Skeletal muscle tissue (tissue), 4 donors: ENCODE data around the gene PDE4B. TPM values are rescaled to one million over a fixed set of nuclear protein-coding genes. Genes with fewer than 3 reads are reported as not detected.

Experiments used
- H3K27ac ChIP-seq: one replicate; pipeline ENCODE4 v1.7.0; 2013; ENCODE audit warnings: mild to moderate bottlenecking, low read depth, low read length, inconsistent platforms
- H3K27me3 ChIP-seq, 3 donors: one replicate each; pipeline ENCODE4 v1.7.0; 2013; ENCODE audit warnings: low read length in 3 of 3; ENCODE audit not compliant: control insufficient read depth in 3 of 3, insufficient read depth in 3 of 3
- H3K36me3 ChIP-seq, 3 donors: one replicate each; pipeline ENCODE4 v1.7.0; 2013; ENCODE audit warnings: low read length in 3 of 3; ENCODE audit not compliant: control insufficient read depth in 3 of 3, insufficient read depth in 3 of 3
- H3K4me1 ChIP-seq, 3 donors: one replicate each; pipeline ENCODE4 v1.7.0; 2013; ENCODE audit warnings: low read length in 3 of 3, mild to moderate bottlenecking in 3 of 3; ENCODE audit not compliant: control insufficient read depth in 3 of 3, insufficient read depth in 3 of 3
- H3K4me3 ChIP-seq, 3 donors: one replicate each; pipeline ENCODE4 v1.7.0; 2013; ENCODE audit warnings: low read length in 3 of 3
- H3K9ac ChIP-seq, 3 donors: one replicate each; pipeline ENCODE4 v1.7.0; 2013; ENCODE audit warnings: low read length in 3 of 3, mild to moderate bottlenecking in 3 of 3, moderate library complexity in 2 of 3, low read depth in 1 of 3
- H3K9me3 ChIP-seq, 3 donors: one replicate each; pipeline ENCODE4 v1.7.0; 2013; ENCODE audit warnings: low read length in 3 of 3; ENCODE audit not compliant: control insufficient read depth in 3 of 3
- total RNA-seq: library from RNA; depleted of rRNA; stranded (reverse); fragments of >200 nt; gene quantifications from one replicate; pipeline ENCODE4 v1.2.3, GENCODE V29; 2014
- donor health status: Osteomylitis.

PDE4B gene
- total RNA-seq, 1 donor from 2014 or later, result 26.6 TPM

GRCh38 chr1:66296951-66297350 lies 504.3 kb downstream of the PDE4B start:
- H3K27ac ChIP-seq, result no peak overlapping the region
- H3K4me1 ChIP-seq, result peaks cover 9 to 21% (median 19%) of the 10 kb centered on the region in 3 donors
- no peaks in the 10 kb centered on the region for H3K27me3 ChIP-seq
- no peaks in the 10 kb centered on the region for H3K9me3 ChIP-seq
- H3K9ac ChIP-seq, result no peak overlapping the region
- no peak overlapping the region for H3K4me3 ChIP-seq
- H3K36me3 ChIP-seq, result no peaks in the 10 kb centered on the region

GRCh38 chr1:66298464-66298863 lies 505.8 kb downstream of the PDE4B start:
- Histone ChIP-seq H3K4me1 (peaks cover 16 to 33% (median 20%) of the 10 kb centered on the region in 3 donors), H3K9me3 (no peaks in the 10 kb centered on the region), H3K27me3 (no peaks in the 10 kb centered on the region), H3K9ac (no peak overlapping the region), H3K36me3 (no peaks in the 10 kb centered on the region), H3K4me3 (no peak overlapping the region), H3K27ac (no peak overlapping the region)

GRCh38 chr1:66300280-66300971 lies 507.7 kb downstream of the PDE4B start:
- no peaks in the 10 kb centered on the region for H3K9me3 ChIP-seq
- no peaks in the 10 kb centered on the region for H3K27me3 ChIP-seq
- no peaks in the 10 kb centered on the region for H3K36me3 ChIP-seq
- H3K4me1 ChIP-seq, result peaks cover 16 to 42% (median 20%) of the 10 kb centered on the region in 3 donors
- peak overlapping the region; percentile 16 to 63 (median 45) for H3K4me3 ChIP-seq
- H3K27ac ChIP-seq, result peak overlapping the region; percentile 87
- H3K9ac ChIP-seq, result peak overlapping the region; percentile 64 to 66 (median 65)

GRCh38 chr1:66300972-66301451 lies 508.3 kb downstream of the PDE4B start:
- Histone ChIP-seq H3K36me3 (no peaks in the 10 kb centered on the region), H3K9ac (peak overlapping the region; percentile 64 to 66 (median 65)), H3K4me1 (peaks cover 16 to 39% (median 20%) of the 10 kb centered on the region in 3 donors), H3K9me3 (no peaks in the 10 kb centered on the region), H3K4me3 (peak overlapping the region; percentile 45 to 63 (median 52)), H3K27me3 (no peaks in the 10 kb centered on the region), H3K27ac (peak overlapping the region; percentile 87)

- Histone ChIP-seq H3K36me3 (no peaks in the 10 kb centered on the region), H3K27me3 (no peaks in the 10 kb centered on the region), H3K4me3 (peak overlapping the region in 1 of 3 donors; percentile 45), H3K27ac (peak overlapping the region; percentile 87), H3K9me3 (no peaks in the 10 kb centered on the region), H3K4me1 (peaks cover 16 to 36% (median 20%) of the 10 kb centered on the region in 3 donors), H3K9ac (no peak overlapping the region)
These were observed 509.6 kb downstream of the PDE4B start for GRCh38 chr1:66302184-66302742.

- Histone ChIP-seq H3K9me3 (no peaks in the 10 kb centered on the region), H3K4me1 (peaks cover 16 to 36% (median 20%) of the 10 kb centered on the region in 3 donors), H3K27me3 (no peaks in the 10 kb centered on the region), H3K9ac (no peak overlapping the region), H3K4me3 (no peak overlapping the region), H3K36me3 (no peaks in the 10 kb centered on the region), H3K27ac (peak overlapping the region; percentile 87)
These were observed 510.1 kb downstream of the PDE4B start for GRCh38 chr1:66302815-66303214.

GRCh38 chr1:66303646-66304045 lies 511.0 kb downstream of the PDE4B start:
- no peak overlapping the region for H3K9ac ChIP-seq
- H3K4me1 ChIP-seq, result peaks cover 16 to 40% (median 20%) of the 10 kb centered on the region in 3 donors
- no peaks in the 10 kb centered on the region for H3K36me3 ChIP-seq
- no peaks in the 10 kb centered on the region for H3K9me3 ChIP-seq
- H3K27ac ChIP-seq, result peak overlapping the region; percentile 87
- peak overlapping the region in 1 of 3 donors; percentile 29 for H3K4me3 ChIP-seq
- H3K27me3 ChIP-seq, result no peaks in the 10 kb centered on the region

- Histone ChIP-seq H3K36me3 (no peaks in the 10 kb centered on the region), H3K4me3 (no peak overlapping the region), H3K4me1 (peaks cover 16 to 42% (median 20%) of the 10 kb centered on the region in 3 donors), H3K27me3 (no peaks in the 10 kb centered on the region), H3K9me3 (no peaks in the 10 kb centered on the region), H3K9ac (no peak overlapping the region), H3K27ac (peak overlapping the region; percentile 87)
These were observed 511.4 kb downstream of the PDE4B start for GRCh38 chr1:66304128-66304527.

GRCh38 chr1:66305927-66306326 lies 513.2 kb downstream of the PDE4B start:
- H3K36me3 ChIP-seq, result no peaks in the 10 kb centered on the region
- no peak overlapping the region for H3K27ac ChIP-seq
- no peaks in the 10 kb centered on the region for H3K9me3 ChIP-seq
- no peak overlapping the region for H3K9ac ChIP-seq
- H3K4me3 ChIP-seq, result no peak overlapping the region
- no peaks in the 10 kb centered on the region for H3K27me3 ChIP-seq
- H3K4me1 ChIP-seq, result peaks cover 10 to 43% (median 11%) of the 10 kb centered on the region in 3 donors
